GM12878 (cell line): Measurements from ENCODE around the gene STRADB. TPM values are rescaled to one million over a fixed set of nuclear protein-coding genes. Genes with fewer than 3 reads are reported as not detected.

Source experiments
- ATAC-seq: fragments of 200-7000 bp; cut with Tn5 transposase; 3 replicates; pipeline ENCODE4 v1.9.1; 2020; ENCODE audit warnings: mild to moderate bottlenecking, moderate library complexity
- BruUV-seq: library from RNA; stranded (reverse); fragments of 400-500 nt; replicated peaks from 2 replicates; lab custom pipeline; 2021; lab: Mats Ljungman, UMichigan
- CTCF ChIA-PET: fragments of 300-600 bp; sonication (Branson Sonifier 250); formaldehyde crosslinking; extraction: SDS; loops from one replicate; lab custom pipeline; 2021; ENCODE audit warnings: inconsistent platforms; lab: Yijun Ruan, JAX
- POLR2A ChIA-PET: fragments of 350-600 bp; formaldehyde crosslinking; extraction: SDS; loops from one replicate; lab custom pipeline; 2021; ENCODE audit warnings: inconsistent platforms; lab: Charles Lee
- RAD21 ChIA-PET: fragments of 300-600 bp; sonication (Branson Sonifier 250); formaldehyde crosslinking; loops from one replicate; lab custom pipeline; 2023; ENCODE audit warnings: antibody characterized with exemption; ENCODE audit not compliant: unreplicated experiment; lab: Charles Lee
- SMC1A ChIA-PET: fragments of 300-600 bp; sonication (Branson Sonifier 250); formaldehyde crosslinking; loops from one replicate; lab custom pipeline; 2023; ENCODE audit not compliant: unreplicated experiment, uncharacterized antibody; lab: Charles Lee
- DNase-seq: peaks from one replicate; pipeline ENCODE4 v3.0.0-alpha.2; 2011; ENCODE audit warnings: low read depth, low spot score
- FAIRE-seq: peaks from 3 replicates; lab custom pipeline; 2011; peaks lifted over from hg19 to GRCh38; lab: Jason Lieb, UNC
- H2AFZ ChIP-seq: 2 replicates; pipeline ENCODE4 v1.6.0; 2011; ENCODE audit warnings: low read depth, low read length, control low read depth; ENCODE audit not compliant: control insufficient read depth
- H3K27ac ChIP-seq: 2 replicates; pipeline ENCODE4 v1.5.1; 2011; ENCODE audit warnings: control low read depth; ENCODE audit not compliant: control insufficient read depth, insufficient read depth
- H3K27me3 ChIP-seq, 2 experiments: replicated peaks in 1 of 2; 2 replicates each; pipeline versions ENCODE4 v1.6.0 to v1.6.1; 2011; ENCODE audit warnings: low read length in 1 of 2; ENCODE audit not compliant: control insufficient read depth in 2 of 2, insufficient read depth in 2 of 2
- H3K36me3 ChIP-seq, 2 experiments: 2 replicates each; pipeline ENCODE4 v1.5.1; 2011; ENCODE audit warnings: low read length in 1 of 2; ENCODE audit not compliant: control insufficient read depth in 2 of 2, insufficient read depth in 2 of 2
- H3K4me1 ChIP-seq: 2 replicates; pipeline ENCODE4 v1.6.1; 2011; ENCODE audit warnings: mild to moderate bottlenecking, low read length, moderate library complexity, mixed read lengths; ENCODE audit not compliant: control insufficient read depth, insufficient read depth
- H3K4me2 ChIP-seq: 2 replicates; pipeline ENCODE4 v1.6.0; 2011; ENCODE audit warnings: control low read depth; ENCODE audit not compliant: control insufficient read depth, insufficient read depth
- H3K4me3 ChIP-seq: fragments of 200-600 bp; sonication (generic); 2 replicates; pipeline ENCODE4 v1.5.1; 2016
- H3K79me2 ChIP-seq: 2 replicates; pipeline ENCODE4 v1.6.0; 2011; ENCODE audit warnings: low read length; ENCODE audit not compliant: control insufficient read depth, insufficient read depth
- H3K9ac ChIP-seq: 2 replicates; pipeline ENCODE4 v1.8.0; 2011; ENCODE audit warnings: low read length, control low read depth, mixed read lengths; ENCODE audit not compliant: control insufficient read depth, insufficient read depth
- H3K9me3 ChIP-seq: replicated peaks from 3 replicates; pipeline ENCODE4 v1.5.1; 2011; ENCODE audit warnings: mild to moderate bottlenecking, low read length; ENCODE audit not compliant: control insufficient read depth, insufficient read depth
- H4K20me1 ChIP-seq: 2 replicates; pipeline ENCODE4 v1.6.0; 2011; ENCODE audit not compliant: control insufficient read depth, insufficient read depth
- CBX5 ChIP-seq: sonication (generic); IDR thresholded peaks from 2 replicates; pipeline ENCODE4 v1.6.1; 2016; ENCODE audit warnings: low read depth, moderate library complexity, mild to moderate bottlenecking, inconsistent platforms
- FOS ChIP-seq: IDR thresholded peaks from 3 replicates; pipeline ENCODE4 v1.6.1; 2011; ENCODE audit warnings: borderline replicate concordance; ENCODE audit not compliant: insufficient read length; ENCODE audit errors: extremely low read depth
- HSF1 ChIP-seq: fragments of 150-350 bp; IDR thresholded peaks from 2 replicates; pipeline ENCODE4 v1.6.1; 2014; ENCODE audit warnings: mild to moderate bottlenecking, low read depth, low read length
- IRF4 ChIP-seq: IDR thresholded peaks from 2 replicates; pipeline ENCODE4 v1.6.1; 2011; ENCODE audit warnings: low read depth, low read length
- NFXL1 ChIP-seq: fragments of 450-650 bp; IDR thresholded peaks from 2 replicates; pipeline ENCODE4 v1.6.1; 2017; ENCODE audit warnings: antibody characterized with exemption, mild to moderate bottlenecking, borderline replicate concordance
- PML ChIP-seq: IDR thresholded peaks from 2 replicates; pipeline ENCODE4 v1.6.1; 2012; ENCODE audit warnings: low read length, inconsistent platforms
- SIX5 ChIP-seq: IDR thresholded peaks from 2 replicates; pipeline ENCODE4 v1.6.1; 2011; ENCODE audit warnings: mild to moderate bottlenecking, low read depth, low read length, moderate library complexity; ENCODE audit not compliant: severe bottlenecking
- SMARCA5 ChIP-seq: fragments of 450-650 bp; IDR thresholded peaks from 2 replicates; pipeline ENCODE4 v1.6.1; 2017; ENCODE audit warnings: mild to moderate bottlenecking
- SREBF2 ChIP-seq: IDR thresholded peaks from 2 replicates; pipeline ENCODE4 v1.6.1; 2012; ENCODE audit warnings: mild to moderate bottlenecking, low read length
- SRF ChIP-seq, 2 experiments: IDR thresholded peaks; 2 replicates each; pipeline ENCODE4 v1.6.1; 2011; ENCODE audit warnings: low read depth in 2 of 2, low read length in 2 of 2, mild to moderate bottlenecking in 1 of 2, moderate library complexity in 1 of 2
- ZNF207 ChIP-seq: fragments of 450-650 bp; IDR thresholded peaks from 2 replicates; pipeline ENCODE4 v1.6.1; 2014; ENCODE audit warnings: antibody characterized with exemption, mild to moderate bottlenecking, borderline replicate concordance
- WGBS: methylation state at CpG from one replicate; pipeline ENCODE4 v1.1.6; 2016; ENCODE audit warnings: low lambda C conversion rate; ENCODE audit not compliant: insufficient replicate concordance, insufficient coverage; ENCODE audit errors: missing lambda C conversion rate; 5-methylcytosine and 5-hydroxymethylcytosine counted together
- in situ Hi-C: fragments of 300-500 bp; cut with MboI; formaldehyde crosslinking; loops from 9 replicates; pipeline ENCODE4 v1.14.3; 2018; ENCODE audit warnings: mixed read lengths
- intact Hi-C: fragments of 100-400 bp; cut with micrococcal nuclease; formaldehyde crosslinking; loops from one replicate; pipeline ENCODE4 v1.14.2; 2022; ENCODE audit not compliant: unreplicated experiment
- polyA plus RNA-seq, 11 experiments: library from polyadenylated mRNA; depleted of rRNA in 4 of 11; unstranded in 6 of 11; stranded (reverse) in 5 of 11; fragments of >200 nt; fragmentation: Nextera tagmentation in 4 of 11; fragmentation: Illumina TruSeq in 1 of 11; extraction: Ambion mirVana in 4 of 11; extraction: Trizol in 1 of 11; gene quantifications; 1 replicate in 1 of 11; 2 replicates in 10 of 11; pipeline versions ENCODE4 v1.2.1 to v1.2.3, GENCODE V29; 2011 to 2016; ENCODE audit warnings: inconsistent platforms in 2 of 11, missing spikeins in 2 of 11, low read depth in 1 of 11
- total RNA-seq, 4 experiments: library from RNA; depleted of rRNA in 3 of 4; stranded (reverse); fragments of >200 nt in 3 of 4; fragmentation: Illumina TruSeq in 1 of 4; extraction: Trizol in 1 of 4; gene quantifications; 2 replicates each; pipeline versions ENCODE4 v1.2.1 to v1.2.3, GENCODE V29; 2013 to 2021
- TF ChIP-seq, protein P1 (sequence below): fragments of 450-650 bp; IDR thresholded peaks from 2 replicates; pipeline ENCODE4 v1.6.1; 2017; ENCODE audit warnings: low read depth, mild to moderate bottlenecking, moderate library complexity
- TF ChIP-seq, protein P2 (sequence below): fragments of 450-650 bp; IDR thresholded peaks from 2 replicates; pipeline ENCODE4 v1.6.1; 2016; ENCODE audit warnings: mild to moderate bottlenecking

The STRADB gene
- total and polyA plus RNA-seq, 10 of the 15 experiments (the other 5 are each of a cell fraction or from before 2014, with no cell fraction given) = 7.6 to 58.3 (median 32.2) TPM

DNA sequence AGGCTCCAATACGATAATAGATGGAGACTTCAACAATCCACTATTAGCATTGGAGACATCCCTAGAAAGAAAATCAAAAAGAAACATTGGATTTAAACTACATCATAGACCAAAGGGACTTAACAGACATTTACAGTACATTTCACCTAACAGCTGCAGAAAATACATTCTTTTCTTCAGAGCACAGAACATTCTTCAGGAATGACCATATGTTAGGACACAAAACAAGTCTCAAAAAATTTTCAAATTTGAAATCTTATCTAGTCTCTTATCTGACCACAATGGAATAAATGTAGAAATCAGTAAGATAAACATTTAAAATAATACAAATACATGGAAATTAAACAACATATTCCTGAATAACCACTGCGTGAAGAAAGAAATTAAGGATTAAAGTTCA is 68.7 kb downstream of the STRADB start (continued):
- TF ChIP-seq SMARCA5 (no peak), FOS (no peak), IRF4 (no peak)

DNA sequence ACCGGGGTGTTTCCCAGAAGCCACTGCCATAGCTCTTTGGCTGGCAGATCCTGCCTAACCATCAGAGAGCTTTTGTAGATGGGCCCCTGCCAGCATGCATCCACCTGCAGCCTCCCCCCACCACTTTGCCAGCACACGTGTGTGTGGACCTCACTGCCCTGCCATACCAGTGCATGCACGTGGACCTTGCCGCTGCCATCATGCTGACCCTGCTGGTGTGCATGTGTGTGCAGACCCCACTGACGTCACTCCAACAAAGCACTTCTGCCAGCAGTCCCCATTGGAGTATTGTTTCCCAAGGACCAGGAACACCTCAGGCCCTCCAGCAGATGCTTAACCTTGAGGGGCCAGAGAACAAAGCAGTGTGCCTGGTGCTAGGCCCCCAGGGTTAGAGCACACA is 71.4 kb downstream of the STRADB start:
- H3K9me3 ChIP-seq = no peaks in the 10 kb centered on the region; the same call in 2 of the 3 replicates
- H3K79me2 ChIP-seq = no peaks in the 10 kb centered on the region
- H3K4me1 ChIP-seq = no peaks in the 10 kb centered on the region
- no peak overlapping the region for H3K4me3 ChIP-seq
- H2AFZ ChIP-seq = no peak overlapping the region
- RAD21 ChIA-PET = no interaction called here
- H3K4me2 ChIP-seq = no peak overlapping the region
- whole genome bisulfite sequencing = 31% methylated on average over 5 of the region's 5 CpGs
- BruUV-seq = no TSS peak
- no peaks in the 10 kb centered on the region for H4K20me1 ChIP-seq
- DNase-seq (no peak), FAIRE-seq (no peak), ATAC-seq (no peak)
- POLR2A ChIA-PET = no interaction called here
- CTCF ChIA-PET = no interaction called here
- in situ Hi-C loops = no loop called here
- H3K27ac ChIP-seq = no peak overlapping the region
- no peaks in the 10 kb centered on the region for H3K27me3 ChIP-seq
- no peak for TF ChIP-seq HSF1
- TF ChIP-seq PML = no peak
- no peak for TF ChIP-seq ZNF207
- TF ChIP-seq CBX5 = no peak
- TF ChIP-seq SREBF2 = no peak
- TF ChIP-seq SRF (IDR thresholded peaks at IDR 0.05; ENCODE audit: low read depth in 2 of 2, low read length in 2 of 2) = no peak
- no peak for TF ChIP-seq SIX5
- TF ChIP-seq IRF4 = no peak
- TF ChIP-seq, protein P1, sequence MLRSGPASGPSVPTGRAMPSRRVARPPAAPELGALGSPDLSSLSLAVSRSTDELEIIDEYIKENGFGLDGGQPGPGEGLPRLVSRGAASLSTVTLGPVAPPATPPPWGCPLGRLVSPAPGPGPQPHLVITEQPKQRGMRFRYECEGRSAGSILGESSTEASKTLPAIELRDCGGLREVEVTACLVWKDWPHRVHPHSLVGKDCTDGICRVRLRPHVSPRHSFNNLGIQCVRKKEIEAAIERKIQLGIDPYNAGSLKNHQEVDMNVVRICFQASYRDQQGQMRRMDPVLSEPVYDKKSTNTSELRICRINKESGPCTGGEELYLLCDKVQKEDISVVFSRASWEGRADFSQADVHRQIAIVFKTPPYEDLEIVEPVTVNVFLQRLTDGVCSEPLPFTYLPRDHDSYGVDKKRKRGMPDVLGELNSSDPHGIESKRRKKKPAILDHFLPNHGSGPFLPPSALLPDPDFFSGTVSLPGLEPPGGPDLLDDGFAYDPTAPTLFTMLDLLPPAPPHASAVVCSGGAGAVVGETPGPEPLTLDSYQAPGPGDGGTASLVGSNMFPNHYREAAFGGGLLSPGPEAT = no peak
- no peak for TF ChIP-seq NFXL1
- TF ChIP-seq, protein P2, sequence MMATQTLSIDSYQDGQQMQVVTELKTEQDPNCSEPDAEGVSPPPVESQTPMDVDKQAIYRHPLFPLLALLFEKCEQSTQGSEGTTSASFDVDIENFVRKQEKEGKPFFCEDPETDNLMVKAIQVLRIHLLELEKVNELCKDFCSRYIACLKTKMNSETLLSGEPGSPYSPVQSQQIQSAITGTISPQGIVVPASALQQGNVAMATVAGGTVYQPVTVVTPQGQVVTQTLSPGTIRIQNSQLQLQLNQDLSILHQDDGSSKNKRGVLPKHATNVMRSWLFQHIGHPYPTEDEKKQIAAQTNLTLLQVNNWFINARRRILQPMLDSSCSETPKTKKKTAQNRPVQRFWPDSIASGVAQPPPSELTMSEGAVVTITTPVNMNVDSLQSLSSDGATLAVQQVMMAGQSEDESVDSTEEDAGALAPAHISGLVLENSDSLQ = no peak
- SMC1A ChIA-PET = no interaction called here
- no peaks in the 10 kb centered on the region for H3K36me3 ChIP-seq
- H3K9ac ChIP-seq = no peak overlapping the region
- intact Hi-C loops = no loop called here
